HepG2 (cell line): ENCODE measurements around the gene DHCR7. TPM values are rescaled to one million over a fixed set of nuclear protein-coding genes. Genes with fewer than 3 reads are reported as not detected.

ENCODE experiments used
- BCL3 ChIP-seq: sonication (generic); formaldehyde crosslinking; IDR thresholded peaks from 2 replicates; pipeline ENCODE4 v1.5.1; 2020; ENCODE audit warnings: mild to moderate bottlenecking, missing genetic modification reagents, moderate library complexity
- CHCHD3 ChIP-seq: sonication (generic); formaldehyde crosslinking; IDR thresholded peaks from 2 replicates; pipeline ENCODE4 v1.8.0; 2022; ENCODE audit warnings: mild to moderate bottlenecking, missing genetic modification reagents, moderate library complexity
- RCOR2 ChIP-seq: IDR thresholded peaks from 2 replicates; pipeline ENCODE4 v1.6.1; 2016; ENCODE audit warnings: missing biosample characterization, missing genetic modification reagents
- THAP8 ChIP-seq: sonication (generic); formaldehyde crosslinking; IDR thresholded peaks from 2 replicates; pipeline ENCODE4 v1.5.1; 2020; ENCODE audit warnings: missing genetic modification reagents, mild to moderate bottlenecking, borderline replicate concordance
- YEATS2 ChIP-seq: sonication (generic); formaldehyde crosslinking; IDR thresholded peaks from 2 replicates; pipeline ENCODE4 v1.4.0; 2020; ENCODE audit warnings: missing genetic modification reagents, borderline replicate concordance
- polyA plus RNA-seq, 8 experiments: library from polyadenylated mRNA; depleted of rRNA in 3 of 8; stranded (reverse) in 7 of 8; unstranded in 1 of 8; fragments of >200 nt; fragmentation: Illumina TruSeq in 4 of 8; extraction: Trizol in 4 of 8; gene quantifications; 2 replicates each; pipeline versions ENCODE4 v1.2.1 to v1.2.3, GENCODE V29; 2011 to 2016; ENCODE audit warnings: low read depth in 4 of 8, missing spikeins in 1 of 8, mixed read lengths in 1 of 8; ENCODE audit not compliant: insufficient read depth in 1 of 8
- total RNA-seq, 5 experiments: library from RNA; depleted of rRNA; stranded (reverse); fragments of >200 nt; fragmentation: Illumina TruSeq; extraction: Trizol; gene quantifications; 2 replicates each; pipeline ENCODE4 v1.2.3, GENCODE V29; 2016; ENCODE audit warnings: low read depth in 1 of 5
- TF ChIP-seq, protein P1 (sequence below): fragments of 450-650 bp; IDR thresholded peaks from 2 replicates; pipeline ENCODE4 v1.6.1; 2016
- TF ChIP-seq, protein P2 (sequence below): sonication (generic); formaldehyde crosslinking; IDR thresholded peaks from 2 replicates; pipeline ENCODE4 v1.5.0; 2020; ENCODE audit warnings: mild to moderate bottlenecking, missing genetic modification reagents
- TF ChIP-seq, protein P3 (sequence below): IDR thresholded peaks from 2 replicates; pipeline ENCODE4 v1.4.0; 2020; ENCODE audit warnings: mild to moderate bottlenecking, missing genetic modification reagents
- TF ChIP-seq, protein P4 (sequence below): fragments of 450-650 bp; IDR thresholded peaks from 2 replicates; pipeline ENCODE4 v1.6.1; 2017

Gene DHCR7
- total and polyA plus RNA-seq, 2 of the 13 experiments (the other 11 are each of a cell fraction or from before 2014, with no cell fraction given): 96.0 to 143 TPM

DNA sequence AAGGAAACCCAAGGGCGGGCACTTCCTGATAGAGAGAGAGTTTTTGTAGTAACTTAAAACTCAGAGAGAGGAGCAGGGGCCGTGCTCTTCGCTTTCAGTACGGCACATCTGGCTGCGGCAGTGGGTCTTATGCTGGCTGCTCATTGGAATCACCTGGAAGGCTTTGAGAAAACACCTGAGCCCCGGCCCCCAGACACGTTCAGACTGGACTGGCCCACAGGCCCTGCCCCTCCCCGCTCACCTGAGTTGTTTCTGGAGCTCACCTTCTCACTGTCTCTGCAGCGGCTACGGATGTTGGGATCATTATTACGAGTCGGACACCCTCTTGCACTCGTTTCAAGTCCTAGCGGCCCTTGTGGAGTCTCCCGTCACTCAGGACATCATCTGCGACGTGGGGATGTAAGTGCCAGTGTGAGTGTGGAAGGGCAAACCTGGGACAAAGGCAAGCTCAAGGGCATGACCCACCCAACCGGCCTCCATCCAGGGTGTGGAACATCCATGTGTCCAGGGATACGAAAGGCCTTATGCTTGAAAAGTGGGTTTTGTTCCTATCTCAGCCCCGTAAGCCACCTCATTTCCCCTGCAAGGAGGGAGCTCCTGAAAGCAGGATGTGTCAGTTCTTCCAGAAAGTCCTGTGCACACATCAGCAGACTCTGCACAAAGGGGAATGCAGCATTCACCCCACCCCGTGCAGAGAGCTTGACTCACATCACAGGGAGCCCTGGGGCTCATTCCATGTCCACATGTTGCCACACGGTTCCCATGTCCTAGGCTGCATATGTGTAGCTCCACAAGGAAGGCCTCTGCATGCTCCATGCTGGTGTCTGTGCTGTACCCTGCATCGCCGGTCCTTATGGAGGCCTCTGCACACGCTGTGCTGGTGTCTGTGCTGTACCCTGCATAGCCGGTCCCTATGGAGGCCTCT lies 10.2 kb upstream of the DHCR7 start (continued):
- TF ChIP-seq, protein P1, sequence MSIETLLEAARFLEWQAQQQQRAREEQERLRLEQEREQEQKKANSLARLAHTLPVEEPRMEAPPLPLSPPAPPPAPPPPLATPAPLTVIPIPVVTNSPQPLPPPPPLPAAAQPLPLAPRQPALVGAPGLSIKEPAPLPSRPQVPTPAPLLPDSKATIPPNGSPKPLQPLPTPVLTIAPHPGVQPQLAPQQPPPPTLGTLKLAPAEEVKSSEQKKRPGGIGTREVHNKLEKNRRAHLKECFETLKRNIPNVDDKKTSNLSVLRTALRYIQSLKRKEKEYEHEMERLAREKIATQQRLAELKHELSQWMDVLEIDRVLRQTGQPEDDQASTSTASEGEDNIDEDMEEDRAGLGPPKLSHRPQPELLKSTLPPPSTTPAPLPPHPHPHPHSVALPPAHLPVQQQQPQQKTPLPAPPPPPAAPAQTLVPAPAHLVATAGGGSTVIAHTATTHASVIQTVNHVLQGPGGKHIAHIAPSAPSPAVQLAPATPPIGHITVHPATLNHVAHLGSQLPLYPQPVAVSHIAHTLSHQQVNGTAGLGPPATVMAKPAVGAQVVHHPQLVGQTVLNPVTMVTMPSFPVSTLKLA: no peak
- no peak for TF ChIP-seq BCL3 (CRISPR knock-in tag)
- no peak for TF ChIP-seq THAP8 (CRISPR knock-in tag)
- TF ChIP-seq, protein P2, sequence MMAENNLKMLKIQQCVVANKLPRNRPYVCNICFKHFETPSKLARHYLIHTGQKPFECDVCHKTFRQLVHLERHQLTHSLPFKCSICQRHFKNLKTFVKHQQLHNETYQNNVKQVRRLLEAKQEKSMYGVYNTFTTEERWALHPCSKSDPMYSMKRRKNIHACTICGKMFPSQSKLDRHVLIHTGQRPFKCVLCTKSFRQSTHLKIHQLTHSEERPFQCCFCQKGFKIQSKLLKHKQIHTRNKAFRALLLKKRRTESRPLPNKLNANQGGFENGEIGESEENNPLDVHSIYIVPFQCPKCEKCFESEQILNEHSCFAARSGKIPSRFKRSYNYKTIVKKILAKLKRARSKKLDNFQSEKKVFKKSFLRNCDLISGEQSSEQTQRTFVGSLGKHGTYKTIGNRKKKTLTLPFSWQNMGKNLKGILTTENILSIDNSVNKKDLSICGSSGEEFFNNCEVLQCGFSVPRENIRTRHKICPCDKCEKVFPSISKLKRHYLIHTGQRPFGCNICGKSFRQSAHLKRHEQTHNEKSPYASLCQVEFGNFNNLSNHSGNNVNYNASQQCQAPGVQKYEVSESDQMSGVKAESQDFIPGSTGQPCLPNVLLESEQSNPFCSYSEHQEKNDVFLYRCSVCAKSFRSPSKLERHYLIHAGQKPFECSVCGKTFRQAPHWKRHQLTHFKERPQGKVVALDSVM: no peak
- TF ChIP-seq CHCHD3 (CRISPR knock-in tag): no peak
- TF ChIP-seq, protein P3, sequence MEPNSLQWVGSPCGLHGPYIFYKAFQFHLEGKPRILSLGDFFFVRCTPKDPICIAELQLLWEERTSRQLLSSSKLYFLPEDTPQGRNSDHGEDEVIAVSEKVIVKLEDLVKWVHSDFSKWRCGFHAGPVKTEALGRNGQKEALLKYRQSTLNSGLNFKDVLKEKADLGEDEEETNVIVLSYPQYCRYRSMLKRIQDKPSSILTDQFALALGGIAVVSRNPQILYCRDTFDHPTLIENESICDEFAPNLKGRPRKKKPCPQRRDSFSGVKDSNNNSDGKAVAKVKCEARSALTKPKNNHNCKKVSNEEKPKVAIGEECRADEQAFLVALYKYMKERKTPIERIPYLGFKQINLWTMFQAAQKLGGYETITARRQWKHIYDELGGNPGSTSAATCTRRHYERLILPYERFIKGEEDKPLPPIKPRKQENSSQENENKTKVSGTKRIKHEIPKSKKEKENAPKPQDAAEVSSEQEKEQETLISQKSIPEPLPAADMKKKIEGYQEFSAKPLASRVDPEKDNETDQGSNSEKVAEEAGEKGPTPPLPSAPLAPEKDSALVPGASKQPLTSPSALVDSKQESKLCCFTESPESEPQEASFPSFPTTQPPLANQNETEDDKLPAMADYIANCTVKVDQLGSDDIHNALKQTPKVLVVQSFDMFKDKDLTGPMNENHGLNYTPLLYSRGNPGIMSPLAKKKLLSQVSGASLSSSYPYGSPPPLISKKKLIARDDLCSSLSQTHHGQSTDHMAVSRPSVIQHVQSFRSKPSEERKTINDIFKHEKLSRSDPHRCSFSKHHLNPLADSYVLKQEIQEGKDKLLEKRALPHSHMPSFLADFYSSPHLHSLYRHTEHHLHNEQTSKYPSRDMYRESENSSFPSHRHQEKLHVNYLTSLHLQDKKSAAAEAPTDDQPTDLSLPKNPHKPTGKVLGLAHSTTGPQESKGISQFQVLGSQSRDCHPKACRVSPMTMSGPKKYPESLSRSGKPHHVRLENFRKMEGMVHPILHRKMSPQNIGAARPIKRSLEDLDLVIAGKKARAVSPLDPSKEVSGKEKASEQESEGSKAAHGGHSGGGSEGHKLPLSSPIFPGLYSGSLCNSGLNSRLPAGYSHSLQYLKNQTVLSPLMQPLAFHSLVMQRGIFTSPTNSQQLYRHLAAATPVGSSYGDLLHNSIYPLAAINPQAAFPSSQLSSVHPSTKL (CRISPR knock-in tag): no peak
- TF ChIP-seq, protein P4, sequence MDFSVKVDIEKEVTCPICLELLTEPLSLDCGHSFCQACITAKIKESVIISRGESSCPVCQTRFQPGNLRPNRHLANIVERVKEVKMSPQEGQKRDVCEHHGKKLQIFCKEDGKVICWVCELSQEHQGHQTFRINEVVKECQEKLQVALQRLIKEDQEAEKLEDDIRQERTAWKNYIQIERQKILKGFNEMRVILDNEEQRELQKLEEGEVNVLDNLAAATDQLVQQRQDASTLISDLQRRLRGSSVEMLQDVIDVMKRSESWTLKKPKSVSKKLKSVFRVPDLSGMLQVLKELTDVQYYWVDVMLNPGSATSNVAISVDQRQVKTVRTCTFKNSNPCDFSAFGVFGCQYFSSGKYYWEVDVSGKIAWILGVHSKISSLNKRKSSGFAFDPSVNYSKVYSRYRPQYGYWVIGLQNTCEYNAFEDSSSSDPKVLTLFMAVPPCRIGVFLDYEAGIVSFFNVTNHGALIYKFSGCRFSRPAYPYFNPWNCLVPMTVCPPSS: no peak
- TF ChIP-seq YEATS2 (CRISPR knock-in tag): no peak
- no peak for TF ChIP-seq RCOR2 (CRISPR knock-in tag)
